Measurements from ENCODE around the gene HAGH. TPM values are rescaled to one million over a fixed set of nuclear protein-coding genes. Genes with fewer than 3 reads are reported as not detected.
"Not testable (repeated sequence)": the region's sequence is repeated elsewhere in the genome, so short reads cannot be mapped to it uniquely, and the experiment has no call there.

Gene HAGH
- total RNA-seq, 1 donor from 2014 or later = 76.2 TPM

DNA sequence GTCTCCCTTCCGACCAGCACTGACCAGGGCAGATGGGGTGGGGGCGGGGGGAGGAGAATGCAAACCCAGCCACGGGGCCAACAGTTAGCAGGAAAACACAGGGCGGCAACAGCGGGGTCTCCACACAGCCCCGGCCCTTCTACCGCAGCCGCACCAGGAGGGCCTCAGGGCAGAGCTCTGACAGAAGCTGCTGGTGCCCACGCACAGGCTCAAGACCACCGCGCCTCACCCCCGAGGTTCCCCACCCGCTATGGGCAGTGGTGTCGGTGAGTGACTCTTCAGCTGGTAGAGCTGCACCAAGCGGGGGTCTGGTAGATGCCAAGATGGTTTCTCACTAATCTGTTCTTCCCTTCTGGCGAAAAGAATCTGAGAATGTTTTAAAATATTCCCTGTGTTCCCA, 16.1 kb downstream of the HAGH start:
- DNase-seq (ENCODE audit: low read depth, low spot score) = no peak

DNA sequence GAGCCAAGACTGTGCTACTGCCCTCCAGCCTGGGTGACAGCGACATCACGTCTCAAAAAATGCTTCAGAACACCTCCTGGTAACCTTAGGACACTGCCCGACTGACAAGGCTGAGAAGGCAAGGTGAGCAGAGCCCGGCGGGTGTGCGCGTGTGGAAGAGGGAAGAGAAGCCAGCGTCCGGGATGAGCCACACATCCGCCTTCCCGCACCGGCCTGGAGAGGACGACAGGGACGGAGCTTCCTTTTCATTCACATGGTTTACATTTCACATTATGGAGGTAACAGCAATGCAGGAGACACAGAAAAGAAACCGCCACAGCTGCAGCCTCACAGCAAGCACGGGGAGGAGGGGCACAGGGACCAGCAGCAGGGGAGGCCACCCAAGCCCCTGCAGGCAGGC, 16.5 kb downstream of the HAGH start:
- no peak for DNase-seq (ENCODE audit: low read depth, low spot score)

DNA sequence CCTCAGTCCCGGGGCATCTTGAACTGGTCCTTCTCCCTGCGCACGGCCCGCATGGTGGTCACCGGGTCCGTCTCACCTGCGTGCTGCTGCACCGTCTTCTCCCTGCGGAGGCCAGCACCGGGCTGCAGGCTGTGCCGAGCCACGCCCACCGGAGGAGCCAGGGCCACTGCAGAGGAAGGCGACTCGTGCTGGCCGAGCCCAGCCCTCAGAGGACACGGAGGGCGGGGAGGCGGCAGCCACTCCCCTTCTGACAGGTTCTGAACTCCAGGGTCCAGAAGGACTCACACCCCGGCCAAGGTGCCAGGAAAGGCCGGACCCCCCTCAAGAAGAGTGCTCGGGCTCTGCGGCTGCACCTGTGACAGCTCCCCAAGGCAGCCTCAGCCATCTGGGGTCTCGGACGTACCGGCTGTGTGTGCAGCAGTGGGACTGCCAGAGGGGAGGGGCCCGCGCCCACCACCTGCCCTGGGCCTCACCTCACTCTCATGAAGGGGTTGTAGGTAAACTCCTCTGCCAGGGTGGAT, 17.3 kb downstream of the HAGH start:
- DNase-seq (ENCODE audit: low read depth, low spot score) = no peak

GRCh38 chr16:1808691-1809090, 17.9 kb downstream of the HAGH start:
- DNase-seq (ENCODE audit: low read depth, low spot score) = no peak

- no peak for DNase-seq (ENCODE audit: low read depth, low spot score)
Observed at GRCh38 chr16:1807626-1808025, 19.0 kb downstream of the HAGH start.

GRCh38 chr16:1800701-1801100, 25.9 kb downstream of the HAGH start:
- no peak for DNase-seq (ENCODE audit: low read depth, low spot score)

GRCh38 chr16:1799263-1799662, 27.4 kb downstream of the HAGH start:
- DNase-seq (ENCODE audit: low read depth, low spot score) = not testable (repeated sequence)

DNA sequence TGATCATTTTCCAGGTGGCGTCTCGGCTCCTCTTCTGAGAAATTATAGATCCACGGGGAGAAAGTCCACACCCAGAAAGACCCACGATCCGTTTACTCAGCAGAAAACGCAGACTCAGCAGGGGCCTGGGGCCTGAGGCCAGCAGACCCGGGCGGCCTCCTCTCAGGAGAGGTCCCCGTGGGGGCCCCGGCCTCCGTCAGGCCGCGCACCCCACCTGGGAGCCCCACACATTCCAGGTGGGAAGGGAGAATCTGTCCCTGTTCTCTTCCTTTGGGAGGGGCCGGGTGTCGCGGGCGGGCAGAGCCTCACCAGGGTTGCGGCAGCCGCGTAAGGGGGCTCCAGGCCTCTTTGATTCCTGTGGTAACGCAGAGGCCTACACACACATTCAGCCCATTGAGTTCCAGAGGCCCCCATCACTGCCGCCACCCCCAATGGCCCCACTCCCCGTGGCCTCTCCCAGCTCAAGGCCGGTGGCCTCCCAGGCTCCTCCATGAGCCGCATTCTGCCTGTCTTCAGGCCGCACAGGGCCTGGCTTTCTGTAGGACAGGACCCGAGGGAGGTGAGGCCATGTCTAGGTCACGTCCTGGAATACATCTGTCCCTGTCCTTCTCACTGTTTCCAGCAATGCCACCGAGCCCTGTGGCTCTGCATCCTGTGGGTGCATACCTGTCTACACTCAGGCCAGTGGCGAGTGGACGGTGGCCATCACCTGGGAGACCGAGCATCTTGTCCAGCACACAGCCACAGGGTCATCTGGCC, 31.5 kb downstream of the HAGH start:
- no peak for DNase-seq (ENCODE audit: low read depth, low spot score)

DNA sequence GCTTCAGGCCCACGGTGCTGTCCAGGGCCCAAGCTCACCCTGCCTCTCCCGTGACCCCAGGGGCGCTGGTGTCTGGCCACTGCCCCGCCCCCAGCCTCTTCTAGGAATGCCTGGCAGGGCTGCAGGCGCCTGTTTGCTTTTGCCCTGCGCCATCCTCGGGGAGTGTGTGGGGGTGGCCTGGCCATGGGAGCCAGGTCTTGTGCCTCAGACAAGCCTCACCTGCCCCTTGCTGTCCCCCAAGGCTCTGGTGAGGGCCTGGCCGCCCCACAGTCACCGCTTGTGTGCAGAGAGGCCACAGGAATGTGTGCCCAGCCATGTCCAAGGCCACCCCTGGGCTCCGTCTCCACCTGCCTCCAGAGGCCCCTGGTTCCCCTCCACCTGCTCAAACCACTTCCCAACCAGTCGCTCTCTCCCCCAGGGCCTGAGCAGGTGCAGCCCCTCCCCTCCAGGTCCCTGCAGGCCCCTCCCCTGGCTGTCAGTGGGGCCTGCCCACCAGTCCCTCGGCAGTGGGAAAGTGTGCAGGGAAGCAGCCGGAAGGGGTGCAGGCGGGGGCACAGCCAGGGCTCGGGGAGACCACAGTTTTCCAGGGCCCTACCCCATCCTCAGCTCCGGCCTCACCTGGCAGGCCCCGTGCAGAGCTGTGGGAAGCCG, 32.3 kb downstream of the HAGH start:
- no peak for DNase-seq (ENCODE audit: low read depth, low spot score)

- no peak for DNase-seq (ENCODE audit: low read depth, low spot score)
Observed at GRCh38 chr16:1793578-1794220, 32.9 kb downstream of the HAGH start, which contains the start of gene IGFALS. IGFALS (minus strand) TSS chr16:1793705; CDS start chr16:1793652, 53 bp downstream.

- no peak for DNase-seq (ENCODE audit: low read depth, low spot score)
Observed at GRCh38 chr16:1792836-1793577, 33.6 kb downstream of the HAGH start.

GRCh38 chr16:1791943-1792812, 34.4 kb downstream of the HAGH start:
- DNase-seq (ENCODE audit: low read depth, low spot score) = no peak

GRCh38 chr16:1791256-1791942, 35.2 kb downstream of the HAGH start:
- DNase-seq (ENCODE audit: low read depth, low spot score) = no peak

GRCh38 chr16:1790611-1791255, 35.9 kb downstream of the HAGH start:
- no peak for DNase-seq (ENCODE audit: low read depth, low spot score)

- no peak for DNase-seq (ENCODE audit: low read depth, low spot score)
Observed at GRCh38 chr16:1790261-1790610, 36.4 kb downstream of the HAGH start.

GRCh38 chr16:1789643-1790045, 37.0 kb downstream of the HAGH start:
- DNase-seq (ENCODE audit: low read depth, low spot score) = no peak

- no peak for DNase-seq (ENCODE audit: low read depth, low spot score)
Observed at GRCh38 chr16:1788708-1789100, 37.9 kb downstream of the HAGH start.

- DNase-seq (ENCODE audit: low read depth, low spot score) = no peak
Observed at GRCh38 chr16:1788095-1788707, 38.4 kb downstream of the HAGH start.
